CD4-positive, alpha-beta T cell treated with Interleukin-1 beta for 1 hour (primary cell): Measurements from ENCODE around the gene MUL1.
A peak's percentile ranks its signal among the peaks of the same experiment; 100 is the strongest.
"Not testable (repeated sequence)": the region's sequence is repeated elsewhere in the genome, so short reads cannot be mapped to it uniquely, and the experiment has no call there.

Source experiments
- DNase-seq, 2 donors: peaks; one replicate each; pipeline ENCODE4 v3.0.0-alpha.2; 2020 to 2022

MUL1 gene

DNA sequence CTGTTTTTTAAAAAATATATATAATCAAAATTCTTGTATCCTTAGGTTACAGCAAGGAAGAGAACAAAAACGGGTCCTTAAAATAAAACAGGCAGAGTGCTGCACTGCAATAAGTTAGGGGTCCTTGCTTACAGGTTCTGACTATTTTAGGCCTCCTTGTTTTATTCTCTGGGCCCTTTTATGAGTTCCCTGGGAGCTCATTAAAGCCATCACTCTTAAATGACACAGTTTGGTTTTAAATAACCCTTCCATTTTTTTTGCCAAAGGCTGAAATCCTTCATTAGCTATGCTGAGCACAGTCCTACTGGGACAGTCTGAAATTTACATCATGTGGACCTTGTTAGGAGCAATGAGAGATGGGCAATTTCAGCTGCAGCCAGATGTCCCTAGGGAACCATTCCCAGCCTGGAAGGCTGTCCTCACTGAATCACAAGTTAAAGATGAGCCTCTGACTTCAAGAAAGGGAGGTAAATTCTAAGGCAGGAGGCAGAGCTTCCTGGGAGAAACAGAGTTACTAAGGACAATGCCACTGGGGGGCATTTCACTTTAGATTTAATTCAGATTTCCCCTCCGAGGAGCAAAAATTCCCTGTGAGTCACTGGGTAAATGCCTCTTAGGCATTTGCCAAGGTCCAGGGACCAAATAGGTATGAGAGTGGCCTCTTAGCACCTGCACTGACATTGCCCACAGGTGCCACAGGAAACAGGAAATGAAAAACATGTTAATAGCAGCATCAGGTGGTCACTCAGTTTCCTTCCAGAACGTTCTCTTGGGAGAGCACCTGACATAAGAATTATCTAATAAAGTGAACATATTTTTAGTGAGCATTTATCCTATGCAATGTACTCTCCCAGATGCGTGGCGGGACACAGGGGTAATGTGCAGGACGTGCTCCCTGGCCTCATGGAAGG, 3.8 kb upstream of the MUL1 start:
- no peak for DNase-seq

- no peak for DNase-seq
These were observed 440 bp upstream of the MUL1 start for GRCh38 chr1:20508411-20508771.

- DNase-seq = no peak
These were observed 745 bp downstream of the MUL1 start for GRCh38 chr1:20507248-20507563.

DNA sequence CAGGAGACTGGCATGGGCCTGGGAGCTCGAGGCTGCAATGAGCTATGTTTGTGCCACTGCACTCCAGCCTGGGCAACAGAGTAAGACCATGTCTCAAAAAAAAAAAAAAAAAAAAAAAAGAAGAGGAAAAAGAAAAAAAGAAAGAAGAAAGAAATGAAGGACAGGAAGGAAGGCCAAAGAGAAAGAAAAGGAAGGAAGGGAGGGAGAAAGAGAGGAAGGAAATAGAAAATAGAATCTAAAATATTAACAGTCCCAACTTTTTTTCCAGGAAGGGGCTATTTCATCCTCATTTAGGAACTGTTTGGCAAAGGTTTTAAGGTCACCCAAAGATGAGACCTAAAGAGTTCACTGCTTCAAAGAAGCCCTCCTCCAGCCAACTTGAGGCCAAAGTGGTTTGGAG, 2.5 kb downstream of the MUL1 start:
- no peak for DNase-seq

DNA sequence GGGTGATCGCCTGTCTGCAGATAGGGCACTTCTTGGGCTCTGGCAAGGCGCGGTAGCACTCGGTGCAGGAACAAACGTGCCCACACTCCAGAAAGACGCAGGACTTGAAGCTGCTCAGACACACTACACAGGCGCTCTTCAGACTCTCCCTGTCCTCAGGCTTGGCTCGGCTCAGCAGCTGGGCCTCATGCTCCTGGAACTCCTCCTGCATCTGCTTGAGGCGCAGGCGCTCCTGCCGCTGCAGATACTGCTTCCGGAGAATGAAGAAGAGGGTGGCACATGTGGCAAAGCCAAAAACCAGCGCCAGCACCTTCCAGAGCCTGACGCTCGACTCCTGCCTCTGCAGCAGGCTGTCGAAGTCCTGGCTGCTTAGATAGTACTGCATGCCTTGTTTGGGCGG, 7.2 kb downstream of the MUL1 start:
- DNase-seq = no peak

DNA sequence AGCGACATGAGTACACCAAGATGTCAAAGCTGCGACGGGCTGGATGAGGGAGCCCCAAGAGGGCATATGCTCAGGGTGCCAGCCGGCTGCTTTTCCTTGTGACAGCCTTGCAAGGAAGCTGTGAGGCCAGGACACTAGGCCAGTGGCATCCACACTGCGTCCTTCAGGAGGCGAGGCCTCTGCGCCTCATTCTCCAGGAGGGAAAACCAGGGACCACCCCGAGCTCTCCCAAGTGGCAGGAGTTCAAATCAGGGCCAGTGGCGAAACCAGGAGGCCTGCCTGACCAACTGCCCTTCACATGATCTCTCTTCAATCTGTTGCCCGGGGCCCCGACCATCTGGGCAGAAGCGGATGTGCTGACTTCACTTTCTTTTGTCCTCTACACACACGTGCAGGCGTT, 8.2 kb downstream of the MUL1 start:
- DNase-seq = no peak

- no peak for DNase-seq
These were observed 8.8 kb downstream of the MUL1 start for GRCh38 chr1:20499105-20499504.

- no peak for DNase-seq
These were observed 9.8 kb downstream of the MUL1 start for GRCh38 chr1:20498116-20498515.

DNA sequence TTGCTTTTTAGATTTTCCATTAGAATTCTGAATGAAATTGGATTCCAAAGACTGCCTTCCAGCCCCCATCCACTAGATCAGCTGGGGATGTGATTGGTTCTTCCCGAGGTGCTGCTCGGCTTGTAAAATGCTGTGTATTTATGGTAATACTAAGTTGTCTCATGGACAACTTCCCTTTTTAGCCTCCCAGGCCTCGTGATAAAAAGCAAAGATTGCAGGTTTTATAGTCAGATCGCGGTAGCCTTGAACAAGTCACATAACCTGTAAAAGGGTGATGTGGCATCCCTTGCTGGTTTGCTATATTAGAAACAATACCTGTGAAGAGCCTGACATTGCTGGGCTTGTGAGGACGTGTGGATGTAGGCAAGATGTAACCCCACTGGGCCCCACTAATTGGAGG, 10.4 kb downstream of the MUL1 start:
- DNase-seq = no peak

- not testable (repeated sequence) for DNase-seq
These were observed 11.1 kb downstream of the MUL1 start for GRCh38 chr1:20496725-20497383.

DNA sequence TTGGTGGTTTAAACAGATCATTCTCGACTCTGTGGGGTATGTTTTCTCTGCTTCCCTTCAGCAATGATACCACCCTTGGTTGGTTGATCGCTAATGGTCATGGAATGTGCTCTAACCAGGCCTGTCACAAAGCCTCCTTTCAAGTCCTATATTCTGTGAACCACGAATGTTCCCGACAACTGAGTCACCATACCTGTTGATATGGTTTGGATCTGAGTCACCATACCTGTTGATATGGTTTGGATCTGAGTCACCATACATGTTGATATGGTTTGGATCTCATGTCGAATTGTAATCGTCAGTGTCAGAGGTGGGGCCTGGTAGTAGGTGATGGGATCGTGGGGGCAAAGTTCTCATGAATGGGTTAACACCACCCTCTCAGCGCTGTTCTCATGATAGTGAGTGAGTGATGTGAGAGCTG, 11.7 kb downstream of the MUL1 start:
- DNase-seq = no peak

DNA sequence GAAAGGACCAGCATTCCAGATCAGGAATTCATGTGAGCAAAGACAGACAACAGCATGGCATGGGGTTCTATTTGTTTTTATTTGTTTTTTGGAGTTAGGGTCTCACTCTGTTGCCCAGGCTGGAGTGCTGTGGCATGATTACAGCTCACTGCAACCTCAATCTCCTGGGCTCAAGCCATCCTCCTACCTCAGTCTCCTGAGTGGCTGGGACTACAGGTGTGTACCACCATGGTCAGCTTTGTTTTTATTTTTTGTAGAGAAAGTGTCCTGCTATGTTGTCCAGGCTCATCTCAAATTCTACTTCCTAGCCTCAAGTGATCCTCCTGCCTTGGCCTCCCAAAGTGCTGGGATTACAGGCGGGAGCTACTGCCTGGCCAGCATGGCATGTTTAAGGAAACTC, 12.3 kb downstream of the MUL1 start:
- no peak for DNase-seq

DNA sequence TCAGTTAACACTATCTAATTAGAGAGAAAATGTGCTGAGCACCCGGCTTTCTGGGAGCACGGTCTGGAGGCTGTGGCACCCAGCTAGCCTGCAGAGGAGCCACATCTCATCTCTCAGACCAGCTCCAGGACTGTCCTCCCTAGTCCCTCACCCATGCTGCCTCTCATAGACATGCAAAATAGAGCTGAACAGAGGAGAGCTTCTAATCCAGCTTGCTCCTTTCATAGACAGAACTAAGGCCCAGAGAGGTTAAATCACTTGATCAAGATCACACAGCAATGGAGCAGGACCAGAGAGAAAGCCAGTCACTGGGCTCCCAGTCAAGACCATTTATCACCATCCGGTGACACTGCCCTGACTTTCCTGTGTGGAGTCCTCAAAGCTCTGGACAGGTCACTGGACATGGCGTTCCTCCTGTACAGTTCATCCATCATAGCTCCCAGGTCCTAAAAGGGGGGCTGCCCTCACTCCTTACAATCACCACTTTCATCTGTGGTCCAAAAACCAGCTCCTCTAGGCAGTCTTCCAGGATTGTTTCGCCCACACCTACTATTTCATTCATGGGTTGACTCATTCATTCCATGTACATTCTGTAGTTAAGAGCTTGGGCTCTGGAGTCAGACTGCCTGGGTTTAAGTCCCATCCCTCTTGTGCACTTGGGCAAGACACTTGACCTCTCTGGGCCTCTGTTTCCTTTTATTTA, 13.2 kb downstream of the MUL1 start:
- no peak for DNase-seq

GRCh38 chr1:20493839-20494608, 13.9 kb downstream of the MUL1 start:
- DNase-seq = peak; percentile 77 to 82

GRCh38 chr1:20493309-20493708, 14.6 kb downstream of the MUL1 start:
- no peak for DNase-seq

- DNase-seq = no peak
These were observed 15.2 kb downstream of the MUL1 start for GRCh38 chr1:20492751-20493150.

GRCh38 chr1:20491866-20492265, 16.1 kb downstream of the MUL1 start:
- DNase-seq = no peak

GRCh38 chr1:20491178-20491577, 16.8 kb downstream of the MUL1 start:
- DNase-seq = no peak

- DNase-seq = no peak
These were observed 20.7 kb downstream of the MUL1 start for GRCh38 chr1:20487236-20487590.

DNA sequence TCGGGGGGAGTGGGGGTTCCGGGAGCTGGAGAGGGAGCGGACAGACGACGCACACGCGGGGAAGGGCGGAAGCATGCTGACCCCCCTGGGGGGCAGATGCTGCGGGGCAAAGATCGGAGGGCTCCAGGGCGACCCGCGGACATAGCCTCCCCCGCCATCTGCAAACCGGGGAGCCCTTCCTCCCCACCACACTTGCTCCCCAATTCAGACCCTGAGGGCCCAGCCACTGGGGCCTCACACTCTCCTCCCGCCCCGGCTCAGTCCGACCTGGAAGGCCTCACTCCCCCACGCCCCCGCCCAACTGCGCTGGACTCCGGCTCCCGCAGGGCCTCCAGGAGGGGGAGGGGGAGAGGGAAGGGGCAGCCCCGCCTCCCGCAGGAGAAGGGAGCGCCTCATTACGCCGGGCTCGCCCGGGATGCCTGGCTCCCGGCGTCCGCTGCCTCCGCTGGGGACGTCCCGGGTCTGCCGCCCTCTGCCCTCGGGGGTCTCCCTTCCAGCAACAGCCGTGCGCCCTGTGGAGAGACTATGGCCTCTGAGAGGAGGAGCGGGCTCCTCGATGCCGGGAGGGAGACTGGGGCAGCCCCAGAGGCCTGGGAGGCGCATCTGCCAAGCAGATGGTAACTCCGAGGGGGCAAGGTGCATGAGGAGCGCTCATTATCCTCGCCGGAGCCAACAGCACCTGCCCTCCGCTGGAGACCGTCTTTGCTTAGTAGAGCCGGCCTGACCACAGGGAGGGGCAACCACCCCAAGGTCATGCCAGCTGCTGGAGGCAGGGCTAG, 21.3 kb downstream of the MUL1 start:
- DNase-seq = no peak

DNA sequence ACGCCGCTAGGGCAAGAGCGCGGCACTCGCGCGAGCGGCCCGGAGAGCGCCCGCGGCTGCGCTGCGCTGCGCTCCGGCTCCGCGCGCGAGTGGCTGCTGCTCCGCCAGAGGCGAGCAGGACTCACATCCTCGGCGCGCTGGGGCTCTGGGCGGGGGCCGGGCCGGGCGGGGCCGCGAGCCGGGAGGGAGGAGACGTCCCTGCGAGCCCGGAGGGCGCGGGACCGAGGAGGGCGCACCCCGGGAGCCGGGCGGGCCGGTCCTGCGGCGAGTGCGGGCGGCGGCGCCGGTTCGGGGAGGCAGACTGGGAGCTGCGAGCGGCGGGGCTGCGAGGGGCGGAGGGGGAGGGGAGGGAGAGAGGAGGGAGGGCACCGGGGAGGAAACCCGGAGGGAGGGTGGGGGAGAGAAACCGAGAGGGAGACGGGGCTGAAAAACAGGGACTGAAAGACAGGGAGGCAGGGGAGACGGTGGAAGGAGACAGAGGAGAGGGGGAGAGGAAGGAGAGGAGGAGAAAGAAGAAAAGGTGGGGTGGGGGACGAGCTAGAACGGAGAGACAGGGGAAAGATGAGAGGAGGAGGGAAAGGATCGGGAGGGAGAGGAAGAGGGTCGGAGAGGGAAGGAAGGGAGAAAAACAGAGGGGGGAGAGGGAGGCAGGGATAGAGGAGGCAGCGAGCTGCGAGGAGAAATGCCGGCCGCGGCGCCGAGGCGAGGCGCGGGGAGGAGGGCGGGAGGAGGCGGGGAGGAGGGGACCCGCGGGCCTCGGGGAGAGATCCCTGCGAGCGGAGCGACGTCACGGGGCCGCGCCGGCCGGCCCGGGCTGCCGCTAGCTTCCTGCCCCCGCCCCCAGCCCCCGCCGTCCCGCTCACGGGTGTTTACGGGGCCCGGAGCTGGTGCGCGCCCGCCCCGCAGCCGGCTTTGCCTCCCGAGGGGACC, 22.2 kb downstream of the MUL1 start, which contains the start of gene CAMK2N1:
Gene CAMK2N1 (minus strand): TSS at position 684 of the 930 bp plus-strand sequence. CDS start 831 bp downstream, outside the sequence.
- DNase-seq = peak; percentile 70 to 71
